ENCODE data around the gene EML1.
"Not testable (repeated sequence)": the region's sequence is repeated elsewhere in the genome, so short reads cannot be mapped to it uniquely, and the experiment has no call there.

The EML1 gene

DNA sequence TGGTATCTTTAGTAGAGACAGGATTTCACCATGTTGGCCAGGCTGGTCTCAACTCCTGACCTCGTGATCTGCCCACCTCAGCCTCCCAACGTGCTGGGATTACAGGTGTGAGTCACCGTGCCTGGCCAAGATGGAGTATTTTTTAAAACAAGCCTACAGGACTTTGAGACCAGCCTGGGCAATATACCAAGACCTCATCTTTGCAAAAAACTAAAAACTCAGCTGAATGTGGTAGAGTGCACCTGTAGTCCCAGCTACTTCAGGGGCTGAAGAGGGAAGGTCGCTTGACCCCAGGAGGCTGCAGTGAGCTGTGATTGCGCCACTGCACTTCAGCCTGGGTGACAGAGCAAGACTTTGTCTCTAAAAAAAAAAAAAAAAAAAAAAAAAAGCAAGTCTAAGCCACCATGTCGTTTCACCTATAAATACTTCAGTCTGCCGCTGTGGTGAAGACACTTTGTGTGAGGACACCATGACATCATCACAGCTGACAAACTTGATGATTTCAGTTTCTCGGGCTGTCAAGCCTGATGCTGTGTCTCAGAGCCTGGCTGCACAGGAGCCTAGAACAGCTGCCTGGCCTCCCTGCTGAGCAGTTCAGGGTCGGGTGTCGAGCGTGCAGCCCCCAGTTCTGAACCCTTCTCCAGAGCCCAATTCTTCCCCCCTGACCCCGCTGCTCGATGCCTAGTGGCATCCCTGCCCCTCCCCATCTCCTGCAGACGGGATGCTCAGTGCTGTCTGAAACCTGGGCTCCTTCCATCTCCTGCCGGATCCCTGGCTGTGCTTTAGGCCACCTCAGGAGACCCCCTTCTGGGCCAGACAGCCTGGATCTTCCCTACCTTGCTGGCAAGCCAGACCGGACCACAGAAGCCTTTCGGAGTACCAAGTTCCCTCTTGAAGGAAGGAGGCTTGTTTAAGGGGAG lies 152.8 kb downstream of the EML1 start:
- TF ChIP-seq POLR2AphosphoS5 (IDR thresholded peaks at IDR 0.05; ENCODE audit: low read depth), result no peak
- TF ChIP-seq, protein P1, sequence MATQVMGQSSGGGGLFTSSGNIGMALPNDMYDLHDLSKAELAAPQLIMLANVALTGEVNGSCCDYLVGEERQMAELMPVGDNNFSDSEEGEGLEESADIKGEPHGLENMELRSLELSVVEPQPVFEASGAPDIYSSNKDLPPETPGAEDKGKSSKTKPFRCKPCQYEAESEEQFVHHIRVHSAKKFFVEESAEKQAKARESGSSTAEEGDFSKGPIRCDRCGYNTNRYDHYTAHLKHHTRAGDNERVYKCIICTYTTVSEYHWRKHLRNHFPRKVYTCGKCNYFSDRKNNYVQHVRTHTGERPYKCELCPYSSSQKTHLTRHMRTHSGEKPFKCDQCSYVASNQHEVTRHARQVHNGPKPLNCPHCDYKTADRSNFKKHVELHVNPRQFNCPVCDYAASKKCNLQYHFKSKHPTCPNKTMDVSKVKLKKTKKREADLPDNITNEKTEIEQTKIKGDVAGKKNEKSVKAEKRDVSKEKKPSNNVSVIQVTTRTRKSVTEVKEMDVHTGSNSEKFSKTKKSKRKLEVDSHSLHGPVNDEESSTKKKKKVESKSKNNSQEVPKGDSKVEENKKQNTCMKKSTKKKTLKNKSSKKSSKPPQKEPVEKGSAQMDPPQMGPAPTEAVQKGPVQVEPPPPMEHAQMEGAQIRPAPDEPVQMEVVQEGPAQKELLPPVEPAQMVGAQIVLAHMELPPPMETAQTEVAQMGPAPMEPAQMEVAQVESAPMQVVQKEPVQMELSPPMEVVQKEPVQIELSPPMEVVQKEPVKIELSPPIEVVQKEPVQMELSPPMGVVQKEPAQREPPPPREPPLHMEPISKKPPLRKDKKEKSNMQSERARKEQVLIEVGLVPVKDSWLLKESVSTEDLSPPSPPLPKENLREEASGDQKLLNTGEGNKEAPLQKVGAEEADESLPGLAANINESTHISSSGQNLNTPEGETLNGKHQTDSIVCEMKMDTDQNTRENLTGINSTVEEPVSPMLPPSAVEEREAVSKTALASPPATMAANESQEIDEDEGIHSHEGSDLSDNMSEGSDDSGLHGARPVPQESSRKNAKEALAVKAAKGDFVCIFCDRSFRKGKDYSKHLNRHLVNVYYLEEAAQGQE (IDR thresholded peaks at IDR 0.05; ENCODE audit: insufficient replicate concordance, low read depth), result no peak
- no peak for TF ChIP-seq SPI1 (IDR thresholded peaks at IDR 0.05; ENCODE audit: borderline replicate concordance, low read depth)
- TF ChIP-seq GABPA (IDR thresholded peaks at IDR 0.05; ENCODE audit: low read depth), result no peak
- TF ChIP-seq, protein P2, sequence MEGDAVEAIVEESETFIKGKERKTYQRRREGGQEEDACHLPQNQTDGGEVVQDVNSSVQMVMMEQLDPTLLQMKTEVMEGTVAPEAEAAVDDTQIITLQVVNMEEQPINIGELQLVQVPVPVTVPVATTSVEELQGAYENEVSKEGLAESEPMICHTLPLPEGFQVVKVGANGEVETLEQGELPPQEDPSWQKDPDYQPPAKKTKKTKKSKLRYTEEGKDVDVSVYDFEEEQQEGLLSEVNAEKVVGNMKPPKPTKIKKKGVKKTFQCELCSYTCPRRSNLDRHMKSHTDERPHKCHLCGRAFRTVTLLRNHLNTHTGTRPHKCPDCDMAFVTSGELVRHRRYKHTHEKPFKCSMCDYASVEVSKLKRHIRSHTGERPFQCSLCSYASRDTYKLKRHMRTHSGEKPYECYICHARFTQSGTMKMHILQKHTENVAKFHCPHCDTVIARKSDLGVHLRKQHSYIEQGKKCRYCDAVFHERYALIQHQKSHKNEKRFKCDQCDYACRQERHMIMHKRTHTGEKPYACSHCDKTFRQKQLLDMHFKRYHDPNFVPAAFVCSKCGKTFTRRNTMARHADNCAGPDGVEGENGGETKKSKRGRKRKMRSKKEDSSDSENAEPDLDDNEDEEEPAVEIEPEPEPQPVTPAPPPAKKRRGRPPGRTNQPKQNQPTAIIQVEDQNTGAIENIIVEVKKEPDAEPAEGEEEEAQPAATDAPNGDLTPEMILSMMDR (IDR thresholded peaks at IDR 0.05; ENCODE audit: insufficient read depth, low read length), result no peak
- H3K27ac ChIP-seq (replicated peaks), result no peak overlapping the region
- peak in 1 of 2 experiments; percentile 26 for DNase-seq (ENCODE audit: low read depth in 1 of 2, low spot score in 1 of 2)
- H3K4me3 ChIP-seq (replicated peaks; ENCODE audit: insufficient read depth, low read length), result no peak overlapping the region
- H3K27me3 ChIP-seq (ENCODE audit: insufficient read depth, poor library complexity, severe bottlenecking), result peaks cover 12% of the 10 kb centered on the region

DNA sequence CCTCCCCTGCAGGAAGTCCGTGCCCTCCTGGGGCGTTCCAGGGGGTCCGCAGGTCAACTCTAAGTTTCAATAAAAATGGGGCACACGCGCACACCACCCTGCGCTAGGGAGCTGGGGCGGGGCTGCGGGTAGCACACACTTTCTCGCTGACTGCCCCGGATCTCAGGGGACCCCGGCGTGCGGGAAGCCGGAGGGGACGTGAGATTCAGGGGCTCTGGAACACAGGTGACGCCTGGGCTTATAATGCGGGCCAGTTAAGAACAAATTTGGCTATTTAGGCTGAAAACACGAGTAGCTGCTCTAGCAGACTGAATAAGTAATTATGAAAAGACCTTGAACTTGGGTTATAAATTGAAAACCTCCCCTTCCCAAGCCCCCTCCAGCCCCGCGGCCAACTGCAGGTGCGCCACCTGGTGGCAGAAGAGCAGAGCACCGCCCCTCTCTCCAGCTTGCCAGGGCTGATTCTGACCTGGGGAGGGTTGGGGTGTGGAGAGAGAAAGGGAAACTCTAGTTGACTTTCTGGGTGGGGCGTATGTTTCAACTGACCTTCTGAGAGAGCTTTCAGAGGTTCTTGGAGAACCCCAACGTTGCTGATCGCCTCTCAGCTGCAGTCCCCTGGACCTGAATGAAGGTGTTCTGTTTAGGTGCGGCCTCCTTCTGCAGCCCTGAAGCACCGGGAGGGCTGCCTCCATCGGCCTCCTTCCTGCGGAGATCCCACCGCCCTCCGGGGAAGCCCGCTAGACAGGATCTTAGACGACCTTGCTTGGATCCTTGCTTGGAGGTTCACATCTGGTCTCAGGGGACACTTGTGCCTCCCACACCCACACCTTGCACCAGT lies 153.7 kb downstream of the EML1 start:
- Histone ChIP-seq H3K4me3 (replicated peaks; ENCODE audit: insufficient read depth, low read length) (no peak overlapping the region), H3K27me3 (ENCODE audit: insufficient read depth, poor library complexity, severe bottlenecking) (peaks cover 12% of the 10 kb centered on the region), H3K27ac (replicated peaks) (no peak overlapping the region)
- DNase-seq (ENCODE audit: low read depth in 1 of 2, low spot score in 1 of 2), result peak in 1 of 2 experiments; percentile 30
- TF ChIP-seq SPI1 (IDR thresholded peaks at IDR 0.05; ENCODE audit: borderline replicate concordance, low read depth) (no peak), GABPA (IDR thresholded peaks at IDR 0.05; ENCODE audit: low read depth) (no peak)
- TF ChIP-seq, protein P2 (IDR thresholded peaks at IDR 0.05; ENCODE audit: insufficient read depth, low read length), result peak; percentile 65

DNA sequence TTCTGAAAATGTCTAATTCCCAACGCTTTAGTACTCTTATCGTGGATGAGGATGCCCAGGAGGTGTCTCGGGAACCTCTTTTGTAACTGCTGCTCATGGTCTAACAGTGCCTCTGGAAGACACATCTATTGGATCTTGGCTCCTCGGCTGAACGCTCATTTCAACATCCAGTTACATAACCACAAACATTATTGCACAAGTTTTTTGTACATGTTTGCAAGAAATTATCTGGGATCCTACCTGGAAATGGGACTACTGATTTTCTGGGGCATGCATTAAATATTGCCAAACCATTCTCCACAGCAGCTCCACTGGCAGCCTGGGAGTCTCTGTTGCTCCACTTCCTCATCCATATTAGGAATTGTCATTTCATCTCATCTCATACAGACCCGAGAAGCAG lies 154.5 kb downstream of the EML1 start:
- no peak for TF ChIP-seq GABPA (IDR thresholded peaks at IDR 0.05; ENCODE audit: low read depth)
- TF ChIP-seq, protein P2 (IDR thresholded peaks at IDR 0.05; ENCODE audit: insufficient read depth, low read length), result no peak
- TF ChIP-seq, protein P1 (IDR thresholded peaks at IDR 0.05; ENCODE audit: insufficient replicate concordance, low read depth), result no peak
- no peak for TF ChIP-seq POLR2AphosphoS5 (IDR thresholded peaks at IDR 0.05; ENCODE audit: low read depth)
- TF ChIP-seq SPI1 (IDR thresholded peaks at IDR 0.05; ENCODE audit: borderline replicate concordance, low read depth), result no peak
- peaks cover 12% of the 10 kb centered on the region for H3K27me3 ChIP-seq (ENCODE audit: insufficient read depth, poor library complexity, severe bottlenecking)
- peak; percentile 25 to 47 for DNase-seq (ENCODE audit: low read depth in 1 of 2, low spot score in 1 of 2)

DNA sequence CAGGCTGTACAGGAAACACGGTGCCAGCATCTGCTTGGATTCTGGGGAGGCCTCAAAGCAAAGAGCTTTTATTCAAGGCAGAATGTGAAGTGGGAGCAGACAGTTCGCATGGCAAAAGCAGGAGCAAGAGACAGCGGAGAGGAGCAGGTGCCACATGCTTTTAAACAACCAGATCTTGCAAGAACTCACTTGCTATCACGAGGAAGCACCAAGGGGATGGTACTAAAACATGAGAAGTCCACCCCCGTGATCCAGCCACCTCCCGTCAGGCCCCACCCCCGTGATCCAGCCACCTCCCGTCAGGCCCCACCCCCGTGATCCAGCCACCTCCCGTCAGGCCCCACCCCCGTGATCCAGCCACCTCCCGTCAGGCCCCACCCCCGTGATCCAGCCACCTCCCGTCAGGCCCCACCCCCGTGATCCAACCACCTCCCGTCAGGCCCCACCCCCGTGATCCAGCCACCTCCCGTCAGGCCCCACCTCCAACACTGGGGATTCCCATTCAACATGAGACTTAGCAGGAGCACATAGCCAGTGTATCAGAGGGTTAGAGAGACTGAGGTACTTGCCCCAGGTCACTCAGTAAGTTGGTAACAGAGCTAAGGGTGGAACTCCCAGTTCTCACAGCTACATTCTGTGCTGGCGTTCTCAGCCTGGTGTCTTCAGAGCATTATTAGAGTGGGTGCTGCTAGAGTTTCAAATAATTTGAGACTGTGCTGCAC lies 156.0 kb downstream of the EML1 start:
- not testable (repeated sequence) for H3K4me3 ChIP-seq (replicated peaks; ENCODE audit: insufficient read depth, low read length); DNase-seq (ENCODE audit: low read depth in 1 of 2, low spot score in 1 of 2); H3K27ac ChIP-seq (replicated peaks)
- H3K27me3 ChIP-seq (ENCODE audit: insufficient read depth, poor library complexity, severe bottlenecking), result peaks cover 12% of the 10 kb centered on the region

More for the DNA sequence above, 154.5 kb downstream of the EML1 start:
- no peak overlapping the region for H3K4me3 ChIP-seq (replicated peaks; ENCODE audit: insufficient read depth, low read length)
- no peak overlapping the region for H3K27ac ChIP-seq (replicated peaks)
